ENCODE results near the gene APOBEC3A. TPM values are rescaled to one million over a fixed set of nuclear protein-coding genes. Genes with fewer than 3 reads are reported as not detected.

Gene APOBEC3A
- total and polyA plus RNA-seq, 10 of the 15 experiments (the other 5 are each of a cell fraction or from before 2014, with no cell fraction given), result 0.20 TPM; not detected in 9

GRCh38 chr22:38959590-38959989, 2.2 kb downstream of the APOBEC3A start:
- no peak overlapping the region for H3K4me2 ChIP-seq (ENCODE audit: control insufficient read depth, insufficient read depth)
- FAIRE-seq, result no peak
- ChIA-PET POLR2A (no interaction called here), SMC1A (ENCODE audit: uncharacterized antibody, unreplicated experiment) (no interaction called here), CTCF (no interaction called here), RAD21 (ENCODE audit: unreplicated experiment) (no interaction called here)
- WGBS (ENCODE audit: insufficient coverage, insufficient replicate concordance, low lambda C conversion rate, missing lambda C conversion rate), result 27% methylated on average over 8 of the region's 8 CpGs
- in situ Hi-C loops (cut with MboI), result no loop called here
- H3K79me2 ChIP-seq (ENCODE audit: control insufficient read depth, insufficient read depth, low read length), result no peaks in the 10 kb centered on the region
- H2AFZ ChIP-seq (ENCODE audit: control insufficient read depth, low read depth, low read length), result no peak overlapping the region
- no peak overlapping the region for H3K4me3 ChIP-seq
- H3K27ac ChIP-seq (ENCODE audit: control insufficient read depth, insufficient read depth), result no peak overlapping the region
- H3K4me1 ChIP-seq (ENCODE audit: control insufficient read depth, insufficient read depth, low read length), result peaks cover 11% of the 10 kb centered on the region
- no peaks in the 10 kb centered on the region for H4K20me1 ChIP-seq (ENCODE audit: control insufficient read depth, insufficient read depth)
- no peak for DNase-seq (ENCODE audit: low read depth, low spot score)
- H3K9ac ChIP-seq (ENCODE audit: control insufficient read depth, insufficient read depth, low read length), result no peak overlapping the region
- ATAC-seq, result no peak
- BruUV-seq (replicated peaks), result no TSS peak
- H3K9me3 ChIP-seq (replicated peaks; ENCODE audit: control insufficient read depth, insufficient read depth, low read length), result no peaks in the 10 kb centered on the region
- H3K27me3 ChIP-seq (replicated peaks in 1 of 2; ENCODE audit: control insufficient read depth in 2 of 2, insufficient read depth in 2 of 2, low read length in 1 of 2), result no peaks in the 10 kb centered on the region
- no peaks in the 10 kb centered on the region for H3K36me3 ChIP-seq (ENCODE audit: control insufficient read depth in 2 of 2, insufficient read depth in 2 of 2, low read length in 1 of 2)
- intact Hi-C loops (cut with micrococcal nuclease; ENCODE audit: unreplicated experiment), result no loop called here
- TF ChIP-seq ETV6 (conservative IDR thresholded peaks at IDR 0.05 in 1 of 2, IDR thresholded peaks at IDR 0.05 in 1 of 2; ENCODE audit: borderline replicate concordance in 1 of 2, low read depth in 1 of 2), result no peak
- no peak for TF ChIP-seq RCOR1 (conservative IDR thresholded peaks at IDR 0.05; ENCODE audit: low read depth, low read length)
- TF ChIP-seq, protein P1, sequence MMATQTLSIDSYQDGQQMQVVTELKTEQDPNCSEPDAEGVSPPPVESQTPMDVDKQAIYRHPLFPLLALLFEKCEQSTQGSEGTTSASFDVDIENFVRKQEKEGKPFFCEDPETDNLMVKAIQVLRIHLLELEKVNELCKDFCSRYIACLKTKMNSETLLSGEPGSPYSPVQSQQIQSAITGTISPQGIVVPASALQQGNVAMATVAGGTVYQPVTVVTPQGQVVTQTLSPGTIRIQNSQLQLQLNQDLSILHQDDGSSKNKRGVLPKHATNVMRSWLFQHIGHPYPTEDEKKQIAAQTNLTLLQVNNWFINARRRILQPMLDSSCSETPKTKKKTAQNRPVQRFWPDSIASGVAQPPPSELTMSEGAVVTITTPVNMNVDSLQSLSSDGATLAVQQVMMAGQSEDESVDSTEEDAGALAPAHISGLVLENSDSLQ (IDR thresholded peaks at IDR 0.05), result no peak
- TF ChIP-seq KLF5 (IDR thresholded peaks at IDR 0.05; ENCODE audit: partially characterized antibody), result no peak
- no peak for TF ChIP-seq NRF1 (conservative IDR thresholded peaks at IDR 0.05; ENCODE audit: low read depth, low read length)
- TF ChIP-seq, protein P2, sequence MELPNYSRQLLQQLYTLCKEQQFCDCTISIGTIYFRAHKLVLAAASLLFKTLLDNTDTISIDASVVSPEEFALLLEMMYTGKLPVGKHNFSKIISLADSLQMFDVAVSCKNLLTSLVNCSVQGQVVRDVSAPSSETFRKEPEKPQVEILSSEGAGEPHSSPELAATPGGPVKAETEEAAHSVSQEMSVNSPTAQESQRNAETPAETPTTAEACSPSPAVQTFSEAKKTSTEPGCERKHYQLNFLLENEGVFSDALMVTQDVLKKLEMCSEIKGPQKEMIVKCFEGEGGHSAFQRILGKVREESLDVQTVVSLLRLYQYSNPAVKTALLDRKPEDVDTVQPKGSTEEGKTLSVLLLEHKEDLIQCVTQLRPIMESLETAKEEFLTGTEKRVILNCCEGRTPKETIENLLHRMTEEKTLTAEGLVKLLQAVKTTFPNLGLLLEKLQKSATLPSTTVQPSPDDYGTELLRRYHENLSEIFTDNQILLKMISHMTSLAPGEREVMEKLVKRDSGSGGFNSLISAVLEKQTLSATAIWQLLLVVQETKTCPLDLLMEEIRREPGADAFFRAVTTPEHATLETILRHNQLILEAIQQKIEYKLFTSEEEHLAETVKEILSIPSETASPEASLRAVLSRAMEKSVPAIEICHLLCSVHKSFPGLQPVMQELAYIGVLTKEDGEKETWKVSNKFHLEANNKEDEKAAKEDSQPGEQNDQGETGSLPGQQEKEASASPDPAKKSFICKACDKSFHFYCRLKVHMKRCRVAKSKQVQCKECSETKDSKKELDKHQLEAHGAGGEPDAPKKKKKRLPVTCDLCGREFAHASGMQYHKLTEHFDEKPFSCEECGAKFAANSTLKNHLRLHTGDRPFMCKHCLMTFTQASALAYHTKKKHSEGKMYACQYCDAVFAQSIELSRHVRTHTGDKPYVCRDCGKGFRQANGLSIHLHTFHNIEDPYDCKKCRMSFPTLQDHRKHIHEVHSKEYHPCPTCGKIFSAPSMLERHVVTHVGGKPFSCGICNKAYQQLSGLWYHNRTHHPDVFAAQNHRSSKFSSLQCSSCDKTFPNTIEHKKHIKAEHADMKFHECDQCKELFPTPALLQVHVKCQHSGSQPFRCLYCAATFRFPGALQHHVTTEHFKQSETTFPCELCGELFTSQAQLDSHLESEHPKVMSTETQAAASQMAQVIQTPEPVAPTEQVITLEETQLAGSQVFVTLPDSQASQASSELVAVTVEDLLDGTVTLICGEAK (IDR thresholded peaks at IDR 0.05; ENCODE audit: borderline replicate concordance), result no peak
- no peak for TF ChIP-seq MXI1 (IDR thresholded peaks at IDR 0.05; ENCODE audit: low read depth, low read length)
- TF ChIP-seq SKIL (IDR thresholded peaks at IDR 0.05; ENCODE audit: low read depth, poor library complexity, severe bottlenecking), result no peak
- TF ChIP-seq KAT2A (conservative IDR thresholded peaks at IDR 0.05; ENCODE audit: control insufficient read depth, low read depth, low read length), result no peak
- TF ChIP-seq SREBF2 (IDR thresholded peaks at IDR 0.05; ENCODE audit: low read length), result no peak
- TF ChIP-seq, protein P3, sequence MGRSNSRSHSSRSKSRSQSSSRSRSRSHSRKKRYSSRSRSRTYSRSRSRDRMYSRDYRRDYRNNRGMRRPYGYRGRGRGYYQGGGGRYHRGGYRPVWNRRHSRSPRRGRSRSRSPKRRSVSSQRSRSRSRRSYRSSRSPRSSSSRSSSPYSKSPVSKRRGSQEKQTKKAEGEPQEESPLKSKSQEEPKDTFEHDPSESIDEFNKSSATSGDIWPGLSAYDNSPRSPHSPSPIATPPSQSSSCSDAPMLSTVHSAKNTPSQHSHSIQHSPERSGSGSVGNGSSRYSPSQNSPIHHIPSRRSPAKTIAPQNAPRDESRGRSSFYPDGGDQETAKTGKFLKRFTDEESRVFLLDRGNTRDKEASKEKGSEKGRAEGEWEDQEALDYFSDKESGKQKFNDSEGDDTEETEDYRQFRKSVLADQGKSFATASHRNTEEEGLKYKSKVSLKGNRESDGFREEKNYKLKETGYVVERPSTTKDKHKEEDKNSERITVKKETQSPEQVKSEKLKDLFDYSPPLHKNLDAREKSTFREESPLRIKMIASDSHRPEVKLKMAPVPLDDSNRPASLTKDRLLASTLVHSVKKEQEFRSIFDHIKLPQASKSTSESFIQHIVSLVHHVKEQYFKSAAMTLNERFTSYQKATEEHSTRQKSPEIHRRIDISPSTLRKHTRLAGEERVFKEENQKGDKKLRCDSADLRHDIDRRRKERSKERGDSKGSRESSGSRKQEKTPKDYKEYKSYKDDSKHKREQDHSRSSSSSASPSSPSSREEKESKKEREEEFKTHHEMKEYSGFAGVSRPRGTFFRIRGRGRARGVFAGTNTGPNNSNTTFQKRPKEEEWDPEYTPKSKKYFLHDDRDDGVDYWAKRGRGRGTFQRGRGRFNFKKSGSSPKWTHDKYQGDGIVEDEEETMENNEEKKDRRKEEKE (IDR thresholded peaks at IDR 0.05), result no peak
- no peak for TF ChIP-seq ZNF384 (IDR thresholded peaks at IDR 0.05; ENCODE audit: borderline replicate concordance, low read depth, low read length)
